ENCODE data around the gene SYF2.

DNA sequence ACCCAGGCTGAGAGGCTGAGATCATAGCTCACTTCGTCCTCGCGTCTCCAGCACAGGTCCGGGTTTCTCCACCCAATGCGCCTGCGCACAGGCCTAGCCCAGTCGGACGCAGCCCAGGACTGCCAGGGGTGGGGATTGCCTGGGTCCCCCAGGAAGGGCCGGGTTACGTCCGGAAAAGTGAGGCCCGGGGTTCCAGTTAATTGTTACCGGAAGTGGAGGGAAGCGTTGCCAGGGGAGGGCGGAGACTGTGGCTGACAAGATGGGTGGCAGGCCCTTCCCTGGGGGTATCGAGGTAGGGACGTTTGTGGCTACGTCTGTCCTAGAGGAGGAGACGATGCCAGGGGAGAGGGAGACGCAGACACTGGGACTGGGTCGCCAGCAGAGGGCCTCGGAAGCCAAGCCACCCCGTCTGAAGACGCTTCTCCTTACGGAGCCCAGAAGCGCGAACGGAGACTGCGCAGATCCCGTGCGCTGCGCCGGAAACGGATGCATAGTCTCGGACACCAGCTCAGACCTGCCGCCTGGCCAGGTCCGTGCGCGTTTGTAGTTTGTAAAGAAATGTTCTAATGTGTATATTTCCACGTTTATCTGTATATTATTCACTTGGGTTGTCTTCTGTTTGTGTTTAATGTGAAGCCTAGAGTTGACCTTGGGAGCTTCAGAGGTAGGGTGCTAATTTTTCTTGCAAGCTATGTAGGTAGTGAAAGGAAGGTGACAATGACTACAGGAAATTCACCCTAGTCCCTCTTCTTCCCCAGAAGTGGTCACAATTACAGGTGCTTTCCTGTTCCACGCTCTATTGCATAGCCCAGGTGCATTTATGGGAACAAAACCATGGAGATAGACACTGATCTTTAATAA lies 7.6 kb upstream of the SYF2 start:
- TF ChIP-seq, protein P1, sequence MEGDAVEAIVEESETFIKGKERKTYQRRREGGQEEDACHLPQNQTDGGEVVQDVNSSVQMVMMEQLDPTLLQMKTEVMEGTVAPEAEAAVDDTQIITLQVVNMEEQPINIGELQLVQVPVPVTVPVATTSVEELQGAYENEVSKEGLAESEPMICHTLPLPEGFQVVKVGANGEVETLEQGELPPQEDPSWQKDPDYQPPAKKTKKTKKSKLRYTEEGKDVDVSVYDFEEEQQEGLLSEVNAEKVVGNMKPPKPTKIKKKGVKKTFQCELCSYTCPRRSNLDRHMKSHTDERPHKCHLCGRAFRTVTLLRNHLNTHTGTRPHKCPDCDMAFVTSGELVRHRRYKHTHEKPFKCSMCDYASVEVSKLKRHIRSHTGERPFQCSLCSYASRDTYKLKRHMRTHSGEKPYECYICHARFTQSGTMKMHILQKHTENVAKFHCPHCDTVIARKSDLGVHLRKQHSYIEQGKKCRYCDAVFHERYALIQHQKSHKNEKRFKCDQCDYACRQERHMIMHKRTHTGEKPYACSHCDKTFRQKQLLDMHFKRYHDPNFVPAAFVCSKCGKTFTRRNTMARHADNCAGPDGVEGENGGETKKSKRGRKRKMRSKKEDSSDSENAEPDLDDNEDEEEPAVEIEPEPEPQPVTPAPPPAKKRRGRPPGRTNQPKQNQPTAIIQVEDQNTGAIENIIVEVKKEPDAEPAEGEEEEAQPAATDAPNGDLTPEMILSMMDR (IDR thresholded peaks at IDR 0.05; ENCODE audit: poor library complexity): peak; percentile 66
- TF ChIP-seq EZH2 (IDR thresholded peaks at IDR 0.05; ENCODE audit: borderline replicate concordance): no peak
